CD1c-positive myeloid dendritic cell (primary cell): ENCODE data around the gene SLC9A7.

Experiments used
- DNase-seq: peaks from one replicate; pipeline ENCODE4 v3.0.0-alpha.2; 2016; ENCODE audit errors: extremely low spot score

SLC9A7 gene

GRCh38 chrX:46704767-46705386 lies 54.0 kb downstream of the SLC9A7 start:
- peak; percentile 70 for DNase-seq

GRCh38 chrX:46703980-46704379 lies 54.9 kb downstream of the SLC9A7 start:
- DNase-seq: no peak

GRCh38 chrX:46698691-46699090 lies 60.2 kb downstream of the SLC9A7 start:
- DNase-seq: no peak

- DNase-seq: no peak
These were observed 63.4 kb downstream of the SLC9A7 start for GRCh38 chrX:46695491-46695890.

GRCh38 chrX:46694549-46694948 lies 64.4 kb downstream of the SLC9A7 start:
- DNase-seq: no peak

GRCh38 chrX:46693149-46693548 lies 65.8 kb downstream of the SLC9A7 start:
- no peak for DNase-seq

GRCh38 chrX:46690818-46691217 lies 68.1 kb downstream of the SLC9A7 start:
- DNase-seq: no peak

GRCh38 chrX:46687619-46688018 lies 71.3 kb downstream of the SLC9A7 start:
- peak; percentile 27 for DNase-seq

GRCh38 chrX:46686003-46686645 lies 72.8 kb downstream of the SLC9A7 start:
- DNase-seq: peak; percentile 45

GRCh38 chrX:46683048-46683447 lies 75.9 kb downstream of the SLC9A7 start:
- no peak for DNase-seq

GRCh38 chrX:46681849-46682248 lies 77.1 kb downstream of the SLC9A7 start:
- DNase-seq: no peak

- DNase-seq: no peak
These were observed 80.7 kb downstream of the SLC9A7 start for GRCh38 chrX:46678232-46678631.

GRCh38 chrX:46676399-46677356 lies 82.2 kb downstream of the SLC9A7 start:
- DNase-seq: peak; percentile 13

- DNase-seq: no peak
These were observed 85.1 kb downstream of the SLC9A7 start for GRCh38 chrX:46673620-46674359.

- no peak for DNase-seq
These were observed 88.6 kb downstream of the SLC9A7 start for GRCh38 chrX:46670316-46670715.

- DNase-seq: no peak
These were observed 92.1 kb downstream of the SLC9A7 start for GRCh38 chrX:46666831-46667230.

- DNase-seq: peak; percentile 45
These were observed 93.4 kb downstream of the SLC9A7 start for GRCh38 chrX:46665232-46666152.

GRCh38 chrX:46662188-46662958 lies 96.5 kb downstream of the SLC9A7 start:
- DNase-seq: no peak

GRCh38 chrX:46653482-46653881 lies 105.4 kb downstream of the SLC9A7 start:
- no peak for DNase-seq
